Dendritic cell treated with granulocyte-macrophage colony-stimulating factor and Interleukin-4, amounts not matched to agents 40 ng/mL and 50 ng/mL, for 4 days (primary cell): ENCODE data around the gene DERL2.
A peak's percentile ranks its signal among the peaks of the same experiment; 100 is the strongest.

ENCODE experiments used
- H3K27ac Mint-ChIP-seq: one replicate; pipeline ENCODE4 v1.8.0; 2022; ENCODE audit warnings: mild to moderate bottlenecking, mixed read lengths
- H3K27me3 Mint-ChIP-seq: one replicate; pipeline ENCODE4 v1.8.0; 2022; ENCODE audit warnings: mild to moderate bottlenecking, mixed read lengths
- H3K36me3 Mint-ChIP-seq: one replicate; pipeline ENCODE4 v1.8.0; 2022; ENCODE audit warnings: low read depth, mixed read lengths
- H3K4me1 Mint-ChIP-seq: one replicate; pipeline ENCODE4 v1.8.0; 2022; ENCODE audit warnings: low read depth, mixed read lengths
- H3K4me3 Mint-ChIP-seq: one replicate; pipeline ENCODE4 v1.8.0; 2022; ENCODE audit warnings: mild to moderate bottlenecking, moderate library complexity, mixed read lengths
- H3K9me3 Mint-ChIP-seq: one replicate; pipeline ENCODE4 v1.8.0; 2022; ENCODE audit warnings: mixed read lengths
- intact Hi-C: fragments of 100-400 bp; cut with micrococcal nuclease; formaldehyde crosslinking; loops from one replicate; pipeline ENCODE4 v1.15.0; 2022

DERL2 gene

GRCh38 chr17:5485270-5486205 lies at the start of gene DERL2:
Gene DERL2, minus strand, starts transcription at chr17:5486178. Its CDS starts 17 bp downstream, at chr17:5486161.
- Mint-ChIP-seq H3K36me3 (peaks cover 81% of the 10 kb centered on the region), H3K27ac (peak within 1 kb of the TSS; percentile 99), H3K27me3 (no peaks in the 10 kb centered on the region), H3K4me1 (peaks cover 35% of the 10 kb centered on the region), H3K4me3 (peak within 1 kb of the TSS; percentile 96), H3K9me3 (no peaks in the 10 kb centered on the region)
- intact Hi-C loops = loop anchor here (1.0 to 2.0 kb wide), 2 partner anchors 47 to 66 kb away; partner anchors contain the start of genes C1QBP and NUP88

- peaks cover 98% of the 10 kb centered on the region for H3K36me3 Mint-ChIP-seq
These were observed 49.5 kb upstream of the DERL2 start for GRCh38 chr17:5535436-5535835.

GRCh38 chr17:5533486-5534315 lies 47.7 kb upstream of the DERL2 start:
- H3K36me3 Mint-ChIP-seq = peaks cover 100% of the 10 kb centered on the region
- no peak overlapping the region for H3K27ac Mint-ChIP-seq
- no peaks in the 10 kb centered on the region for H3K9me3 Mint-ChIP-seq
- intact Hi-C loops = no loop called here
- H3K4me3 Mint-ChIP-seq = no peak overlapping the region
- H3K27me3 Mint-ChIP-seq = no peaks in the 10 kb centered on the region
- no peaks in the 10 kb centered on the region for H3K4me1 Mint-ChIP-seq

More at GRCh38 chr17:5535436-5535835, 49.5 kb upstream of the DERL2 start:
- Mint-ChIP-seq H3K9me3 (no peaks in the 10 kb centered on the region), H3K27ac (no peak overlapping the region), H3K4me3 (no peak overlapping the region), H3K4me1 (no peaks in the 10 kb centered on the region), H3K27me3 (no peaks in the 10 kb centered on the region)
- intact Hi-C loops = no loop called here

GRCh38 chr17:5532581-5532980 lies 46.6 kb upstream of the DERL2 start:
- H3K27me3 Mint-ChIP-seq = no peaks in the 10 kb centered on the region
- no peak overlapping the region for H3K4me3 Mint-ChIP-seq
- peaks cover 99% of the 10 kb centered on the region for H3K36me3 Mint-ChIP-seq
- H3K4me1 Mint-ChIP-seq = no peaks in the 10 kb centered on the region
- no peak overlapping the region for H3K27ac Mint-ChIP-seq
- intact Hi-C loops = no loop called here
- H3K9me3 Mint-ChIP-seq = no peaks in the 10 kb centered on the region

GRCh38 chr17:5531085-5531418 lies 45.1 kb upstream of the DERL2 start:
- Mint-ChIP-seq H3K27me3 (no peaks in the 10 kb centered on the region), H3K9me3 (no peaks in the 10 kb centered on the region), H3K27ac (no peak overlapping the region), H3K36me3 (peaks cover 99% of the 10 kb centered on the region), H3K4me3 (no peak overlapping the region), H3K4me1 (no peaks in the 10 kb centered on the region)
- intact Hi-C loops = no loop called here

- peaks cover 99% of the 10 kb centered on the region for H3K36me3 Mint-ChIP-seq
- H3K4me3 Mint-ChIP-seq = no peak overlapping the region
- no peaks in the 10 kb centered on the region for H3K9me3 Mint-ChIP-seq
- no peaks in the 10 kb centered on the region for H3K4me1 Mint-ChIP-seq
- intact Hi-C loops = no loop called here
- H3K27ac Mint-ChIP-seq = no peak overlapping the region
- no peaks in the 10 kb centered on the region for H3K27me3 Mint-ChIP-seq
These were observed 44.5 kb upstream of the DERL2 start for GRCh38 chr17:5530265-5531084.

GRCh38 chr17:5527601-5528250 lies 41.7 kb upstream of the DERL2 start:
- no peak overlapping the region for H3K27ac Mint-ChIP-seq
- intact Hi-C loops = no loop called here

GRCh38 chr17:5526821-5527598 lies 41.0 kb upstream of the DERL2 start:
- H3K36me3 Mint-ChIP-seq = peaks cover 99% of the 10 kb centered on the region
- no peaks in the 10 kb centered on the region for H3K27me3 Mint-ChIP-seq
- H3K9me3 Mint-ChIP-seq = no peaks in the 10 kb centered on the region
- no peaks in the 10 kb centered on the region for H3K4me1 Mint-ChIP-seq
- H3K27ac Mint-ChIP-seq = no peak overlapping the region
- intact Hi-C loops = no loop called here
- H3K4me3 Mint-ChIP-seq = no peak overlapping the region

More at GRCh38 chr17:5527601-5528250, 41.7 kb upstream of the DERL2 start:
- no peaks in the 10 kb centered on the region for H3K4me1 Mint-ChIP-seq
- H3K9me3 Mint-ChIP-seq = no peaks in the 10 kb centered on the region
- no peaks in the 10 kb centered on the region for H3K27me3 Mint-ChIP-seq
- H3K4me3 Mint-ChIP-seq = no peak overlapping the region
- H3K36me3 Mint-ChIP-seq = peaks cover 99% of the 10 kb centered on the region

- H3K27me3 Mint-ChIP-seq = no peaks in the 10 kb centered on the region
- no peak overlapping the region for H3K4me3 Mint-ChIP-seq
- H3K9me3 Mint-ChIP-seq = no peaks in the 10 kb centered on the region
- H3K36me3 Mint-ChIP-seq = peaks cover 85% of the 10 kb centered on the region
- no peak overlapping the region for H3K27ac Mint-ChIP-seq
- intact Hi-C loops = no loop called here
- no peaks in the 10 kb centered on the region for H3K4me1 Mint-ChIP-seq
These were observed 37.3 kb upstream of the DERL2 start for GRCh38 chr17:5523249-5523648.

GRCh38 chr17:5522476-5522875 lies 36.5 kb upstream of the DERL2 start:
- H3K27ac Mint-ChIP-seq = no peak overlapping the region
- H3K9me3 Mint-ChIP-seq = no peaks in the 10 kb centered on the region
- no peaks in the 10 kb centered on the region for H3K27me3 Mint-ChIP-seq
- no peak overlapping the region for H3K4me3 Mint-ChIP-seq
- intact Hi-C loops = no loop called here
- H3K36me3 Mint-ChIP-seq = peaks cover 85% of the 10 kb centered on the region
- H3K4me1 Mint-ChIP-seq = no peaks in the 10 kb centered on the region

- H3K27ac Mint-ChIP-seq = no peak overlapping the region
- intact Hi-C loops = no loop called here
- peaks cover 74% of the 10 kb centered on the region for H3K36me3 Mint-ChIP-seq
- H3K4me1 Mint-ChIP-seq = peaks cover 13% of the 10 kb centered on the region
- H3K9me3 Mint-ChIP-seq = peaks cover 8% of the 10 kb centered on the region
- H3K27me3 Mint-ChIP-seq = no peaks in the 10 kb centered on the region
- H3K4me3 Mint-ChIP-seq = no peak overlapping the region
These were observed 30.2 kb upstream of the DERL2 start for GRCh38 chr17:5516060-5516792.

GRCh38 chr17:5514976-5515375 lies 29.0 kb upstream of the DERL2 start:
- intact Hi-C loops = no loop called here
- no peaks in the 10 kb centered on the region for H3K27me3 Mint-ChIP-seq
- peaks cover 8% of the 10 kb centered on the region for H3K9me3 Mint-ChIP-seq
- H3K4me3 Mint-ChIP-seq = no peak overlapping the region
- peaks cover 68% of the 10 kb centered on the region for H3K36me3 Mint-ChIP-seq
- peaks cover 13% of the 10 kb centered on the region for H3K4me1 Mint-ChIP-seq
- no peak overlapping the region for H3K27ac Mint-ChIP-seq
